Measurements from ENCODE around the gene PRKCQ.

The PRKCQ gene

DNA sequence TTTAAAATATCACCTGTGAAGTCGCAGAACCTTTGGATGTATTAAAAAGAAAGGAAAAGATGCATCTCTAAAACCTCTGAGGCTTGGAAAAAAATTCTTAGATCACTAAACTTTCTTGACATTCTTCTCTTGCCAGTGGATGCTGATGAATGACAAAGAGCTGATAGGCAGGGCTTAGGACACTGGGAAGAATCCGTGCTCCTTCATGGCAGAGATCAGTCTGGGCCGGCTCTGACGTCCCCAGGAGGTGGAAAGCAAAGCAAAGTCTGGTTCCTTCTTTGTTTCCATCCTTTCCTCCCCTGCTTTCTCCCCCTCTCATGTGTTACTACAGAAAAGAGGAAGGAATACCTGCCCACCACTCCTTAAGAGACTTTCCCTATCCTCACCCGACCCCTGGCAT lies 161.9 kb downstream of the PRKCQ start:
- no peak for DNase-seq
- no peaks in the 10 kb centered on the region for H3K79me2 ChIP-seq (ENCODE audit: low read length)
- no peak overlapping the region for H3K4me2 ChIP-seq (ENCODE audit: low read depth, low read length)
- no peaks in the 10 kb centered on the region for H3F3A ChIP-seq (ENCODE audit: insufficient read depth, low read length)
- no peak overlapping the region for H3K27ac ChIP-seq (ENCODE audit: low read length)
- no peaks in the 10 kb centered on the region for H3K36me3 ChIP-seq (replicated peaks; ENCODE audit: insufficient read depth, low read length)
- H3K4me3 ChIP-seq (ENCODE audit: low read length) = no peak overlapping the region
- H4K20me1 ChIP-seq (ENCODE audit: insufficient read depth, low read length) = no peaks in the 10 kb centered on the region
- TF ChIP-seq EZH2phosphoT487 (IDR thresholded peaks at IDR 0.05; ENCODE audit: low read length) (no peak), EZH2 (optimal IDR thresholded peaks at IDR 0.05; ENCODE audit: low read depth, low read length) (no peak)
- TF ChIP-seq, protein P1, sequence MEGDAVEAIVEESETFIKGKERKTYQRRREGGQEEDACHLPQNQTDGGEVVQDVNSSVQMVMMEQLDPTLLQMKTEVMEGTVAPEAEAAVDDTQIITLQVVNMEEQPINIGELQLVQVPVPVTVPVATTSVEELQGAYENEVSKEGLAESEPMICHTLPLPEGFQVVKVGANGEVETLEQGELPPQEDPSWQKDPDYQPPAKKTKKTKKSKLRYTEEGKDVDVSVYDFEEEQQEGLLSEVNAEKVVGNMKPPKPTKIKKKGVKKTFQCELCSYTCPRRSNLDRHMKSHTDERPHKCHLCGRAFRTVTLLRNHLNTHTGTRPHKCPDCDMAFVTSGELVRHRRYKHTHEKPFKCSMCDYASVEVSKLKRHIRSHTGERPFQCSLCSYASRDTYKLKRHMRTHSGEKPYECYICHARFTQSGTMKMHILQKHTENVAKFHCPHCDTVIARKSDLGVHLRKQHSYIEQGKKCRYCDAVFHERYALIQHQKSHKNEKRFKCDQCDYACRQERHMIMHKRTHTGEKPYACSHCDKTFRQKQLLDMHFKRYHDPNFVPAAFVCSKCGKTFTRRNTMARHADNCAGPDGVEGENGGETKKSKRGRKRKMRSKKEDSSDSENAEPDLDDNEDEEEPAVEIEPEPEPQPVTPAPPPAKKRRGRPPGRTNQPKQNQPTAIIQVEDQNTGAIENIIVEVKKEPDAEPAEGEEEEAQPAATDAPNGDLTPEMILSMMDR (IDR thresholded peaks at IDR 0.05; ENCODE audit: low read length) = no peak
- H2AFZ ChIP-seq (ENCODE audit: low read length) = no peak overlapping the region
- no peaks in the 10 kb centered on the region for H3K9me2 ChIP-seq (replicated peaks; ENCODE audit: insufficient read depth, low read length)
- no peaks in the 10 kb centered on the region for H3K9me3 ChIP-seq (replicated peaks; ENCODE audit: insufficient read depth, low read length)
- no peaks in the 10 kb centered on the region for H3K27me3 ChIP-seq (replicated peaks; ENCODE audit: insufficient read depth, low read length)
- H3K4me1 ChIP-seq (ENCODE audit: low read length) = no peaks in the 10 kb centered on the region
- no peak overlapping the region for H3K9ac ChIP-seq (ENCODE audit: low read length)

DNA sequence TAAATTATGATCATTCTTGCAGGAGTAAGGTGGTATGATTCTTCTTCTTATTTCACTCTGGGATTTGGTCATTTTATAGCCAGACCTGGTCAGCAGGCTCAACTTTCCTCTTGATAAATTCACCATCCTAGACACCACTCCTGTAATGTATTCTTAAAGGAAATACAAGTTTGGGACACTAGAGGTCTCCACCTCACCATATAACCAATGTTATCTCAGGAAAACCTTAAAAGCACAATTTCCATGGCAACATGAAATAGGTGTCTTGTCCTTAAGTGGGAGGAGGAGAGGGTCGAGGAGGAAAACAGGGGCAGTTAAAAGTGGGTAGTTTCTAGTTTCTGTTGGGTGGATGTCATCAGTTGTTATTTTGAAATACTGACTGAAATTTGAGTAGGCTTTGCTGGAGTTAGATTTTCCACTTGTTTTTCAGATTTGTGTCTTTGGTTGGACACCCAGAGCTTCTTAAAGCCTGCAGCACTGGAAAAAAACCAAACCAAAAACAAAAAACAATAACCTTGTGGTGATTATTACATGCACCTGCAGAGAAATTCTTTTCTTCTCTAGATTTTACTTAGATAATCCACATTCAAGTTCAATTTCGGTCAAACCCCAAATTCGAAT lies 163.1 kb downstream of the PRKCQ start:
- H3K9ac ChIP-seq (ENCODE audit: low read length) = no peak overlapping the region
- no peaks in the 10 kb centered on the region for H4K20me1 ChIP-seq (ENCODE audit: insufficient read depth, low read length)
- no peak overlapping the region for H3K4me3 ChIP-seq (ENCODE audit: low read length)
- no peaks in the 10 kb centered on the region for H3K79me2 ChIP-seq (ENCODE audit: low read length)
- H3F3A ChIP-seq (ENCODE audit: insufficient read depth, low read length) = no peaks in the 10 kb centered on the region
- no peak overlapping the region for H2AFZ ChIP-seq (ENCODE audit: low read length)
- no peaks in the 10 kb centered on the region for H3K4me1 ChIP-seq (ENCODE audit: low read length)
- TF ChIP-seq EZH2 (optimal IDR thresholded peaks at IDR 0.05; ENCODE audit: low read depth, low read length) (no peak), EZH2phosphoT487 (IDR thresholded peaks at IDR 0.05; ENCODE audit: low read length) (no peak)
- TF ChIP-seq, protein P1 (IDR thresholded peaks at IDR 0.05; ENCODE audit: low read length) = peak; percentile 72
- H3K27me3 ChIP-seq (replicated peaks; ENCODE audit: insufficient read depth, low read length) = no peaks in the 10 kb centered on the region
- H3K36me3 ChIP-seq (replicated peaks; ENCODE audit: insufficient read depth, low read length) = no peaks in the 10 kb centered on the region
- no peaks in the 10 kb centered on the region for H3K9me2 ChIP-seq (replicated peaks; ENCODE audit: insufficient read depth, low read length)
- no peaks in the 10 kb centered on the region for H3K9me3 ChIP-seq (replicated peaks; ENCODE audit: insufficient read depth, low read length)
- no peak overlapping the region for H3K4me2 ChIP-seq (ENCODE audit: low read depth, low read length)
- peak; percentile 56 for DNase-seq
- H3K27ac ChIP-seq (ENCODE audit: low read length) = no peak overlapping the region

DNA sequence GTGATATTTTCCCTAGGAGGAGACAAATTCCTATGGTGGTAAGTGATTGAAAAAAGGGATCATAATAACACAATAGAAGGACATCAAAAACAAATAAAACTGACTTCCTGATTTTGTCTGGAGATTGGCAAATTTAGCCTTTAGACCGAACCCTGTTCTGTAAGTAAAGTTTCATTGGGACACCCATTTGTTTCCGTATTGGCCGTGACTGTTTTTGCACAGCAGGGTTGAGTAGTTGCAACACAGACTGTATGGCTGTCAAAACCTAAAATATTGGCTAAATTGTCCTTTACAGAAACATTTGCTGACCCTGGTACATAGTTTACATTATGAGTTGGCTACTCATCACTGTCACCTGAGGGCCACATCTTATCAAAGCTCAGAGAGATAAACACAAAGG lies 168.6 kb downstream of the PRKCQ start:
- H2AFZ ChIP-seq (ENCODE audit: low read length) = no peak overlapping the region
- TF ChIP-seq, protein P1 (IDR thresholded peaks at IDR 0.05; ENCODE audit: low read length) = no peak
- TF ChIP-seq EZH2phosphoT487 (IDR thresholded peaks at IDR 0.05; ENCODE audit: low read length) (no peak), EZH2 (optimal IDR thresholded peaks at IDR 0.05; ENCODE audit: low read depth, low read length) (no peak)
- no peak overlapping the region for H3K4me3 ChIP-seq (ENCODE audit: low read length)
- H3K79me2 ChIP-seq (ENCODE audit: low read length) = no peaks in the 10 kb centered on the region
- no peaks in the 10 kb centered on the region for H3F3A ChIP-seq (ENCODE audit: insufficient read depth, low read length)
- H3K4me2 ChIP-seq (ENCODE audit: low read depth, low read length) = no peak overlapping the region
- H3K9me3 ChIP-seq (replicated peaks; ENCODE audit: insufficient read depth, low read length) = no peaks in the 10 kb centered on the region
- H3K27me3 ChIP-seq (replicated peaks; ENCODE audit: insufficient read depth, low read length) = no peaks in the 10 kb centered on the region
- H3K27ac ChIP-seq (ENCODE audit: low read length) = no peak overlapping the region
- no peak for DNase-seq
- H4K20me1 ChIP-seq (ENCODE audit: insufficient read depth, low read length) = no peaks in the 10 kb centered on the region
- no peak overlapping the region for H3K9ac ChIP-seq (ENCODE audit: low read length)
- no peaks in the 10 kb centered on the region for H3K4me1 ChIP-seq (ENCODE audit: low read length)
- H3K36me3 ChIP-seq (replicated peaks; ENCODE audit: insufficient read depth, low read length) = no peaks in the 10 kb centered on the region
- H3K9me2 ChIP-seq (replicated peaks; ENCODE audit: insufficient read depth, low read length) = no peaks in the 10 kb centered on the region

Measured in MM.1S (cell line).